Cerebellar nuclear complex (tissue), 1 donor: ENCODE measurements around the gene CFAP20DC.
"Not testable (repeated sequence)": the region's sequence is repeated elsewhere in the genome, so short reads cannot be mapped to it uniquely, and the experiment has no call there.

ENCODE experiments used
- DNase-seq, 2 experiments: peaks; one replicate each; lab custom pipeline; 2025; lab: John Stamatoyannopoulos, UW

CFAP20DC gene

GRCh38 chr3:58743296-58743695, 306.5 kb downstream of the CFAP20DC start:
- no peak for DNase-seq

- no peak for DNase-seq
These were observed 307.6 kb downstream of the CFAP20DC start for GRCh38 chr3:58742239-58742638.

DNA sequence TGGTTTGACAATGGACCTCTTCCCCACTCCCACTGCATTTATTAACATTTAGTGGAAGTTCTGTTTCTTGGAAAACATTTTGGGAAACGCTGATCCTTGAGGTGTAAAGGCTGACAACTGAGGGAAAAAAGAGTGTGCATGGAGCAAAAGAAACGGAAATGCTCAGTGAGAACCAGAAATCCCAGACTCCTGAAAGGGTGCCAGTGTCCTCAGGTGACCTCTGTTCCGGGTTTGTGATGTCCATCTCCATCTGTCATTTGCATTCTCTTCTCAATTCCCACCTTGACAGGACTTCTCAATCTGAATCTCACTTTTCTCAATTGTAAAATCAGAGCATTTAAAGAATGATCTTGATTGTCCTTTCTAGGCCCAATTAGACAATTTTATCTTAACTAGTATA, 312.2 kb downstream of the CFAP20DC start:
- no peak for DNase-seq

DNA sequence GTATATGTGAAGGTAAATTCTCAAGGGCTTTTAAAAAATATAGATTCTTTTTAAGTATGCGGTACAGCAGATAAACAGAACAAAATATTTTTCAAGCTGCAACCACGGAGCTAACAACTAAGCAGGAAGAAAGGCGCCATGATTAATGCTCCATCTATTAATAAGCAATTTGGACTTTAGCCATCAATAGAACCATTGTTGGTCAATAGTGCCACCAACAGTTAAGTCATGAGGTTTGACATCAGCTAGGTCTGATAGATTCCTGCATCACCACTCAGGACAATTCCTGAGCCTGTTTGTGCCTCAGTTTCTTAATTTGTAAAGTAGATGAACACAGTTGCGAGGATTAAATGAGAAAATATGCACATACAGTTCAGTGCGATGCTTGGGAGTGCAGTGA, 318.2 kb downstream of the CFAP20DC start:
- DNase-seq, result no peak

GRCh38 chr3:58728723-58729122, 321.1 kb downstream of the CFAP20DC start:
- no peak for DNase-seq

GRCh38 chr3:58725326-58725853, 324.4 kb downstream of the CFAP20DC start:
- DNase-seq, result no peak

GRCh38 chr3:58724336-58724735, 325.5 kb downstream of the CFAP20DC start:
- no peak for DNase-seq

GRCh38 chr3:58723173-58723572, 326.7 kb downstream of the CFAP20DC start:
- DNase-seq, result no peak

DNA sequence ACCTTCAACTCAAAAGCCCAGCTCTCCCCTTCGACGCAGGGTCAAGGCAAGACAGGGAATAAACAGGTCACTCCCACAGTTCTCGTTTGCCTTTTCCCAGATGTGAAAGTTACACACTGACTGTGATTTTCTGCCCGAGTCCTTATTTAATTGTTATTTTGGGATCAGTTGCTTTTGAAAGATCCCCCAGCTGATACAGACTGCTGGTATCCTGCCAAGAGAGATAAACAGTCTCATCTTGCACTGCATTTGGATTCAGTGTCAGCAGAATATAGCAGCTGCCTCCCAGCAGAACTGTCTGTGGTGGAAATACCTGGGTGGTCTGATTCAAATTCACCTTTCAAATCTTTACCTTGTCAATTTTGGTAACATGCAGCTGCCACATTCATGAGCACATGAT, 327.3 kb downstream of the CFAP20DC start:
- DNase-seq, result no peak

DNA sequence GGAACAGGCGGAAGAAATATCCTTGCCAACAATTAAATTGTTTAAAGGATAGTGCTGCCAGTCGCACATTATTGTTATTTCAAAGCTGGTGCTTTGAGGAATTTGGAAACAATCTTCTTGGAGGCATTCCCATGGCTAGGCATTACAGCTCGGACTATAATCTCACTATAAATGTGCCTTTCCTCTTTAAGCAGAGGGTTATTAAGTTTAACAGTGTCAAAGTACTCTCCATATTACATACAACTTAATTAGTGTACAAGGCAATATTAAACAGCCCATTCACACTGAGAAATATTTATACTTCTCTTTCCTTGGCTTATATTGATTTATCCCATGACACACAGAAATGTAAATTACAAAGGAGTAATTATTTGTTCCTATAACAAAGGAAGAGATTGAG, 329.3 kb downstream of the CFAP20DC start:
- DNase-seq, result no peak

GRCh38 chr3:58719684-58720083, 330.1 kb downstream of the CFAP20DC start:
- no peak for DNase-seq

DNA sequence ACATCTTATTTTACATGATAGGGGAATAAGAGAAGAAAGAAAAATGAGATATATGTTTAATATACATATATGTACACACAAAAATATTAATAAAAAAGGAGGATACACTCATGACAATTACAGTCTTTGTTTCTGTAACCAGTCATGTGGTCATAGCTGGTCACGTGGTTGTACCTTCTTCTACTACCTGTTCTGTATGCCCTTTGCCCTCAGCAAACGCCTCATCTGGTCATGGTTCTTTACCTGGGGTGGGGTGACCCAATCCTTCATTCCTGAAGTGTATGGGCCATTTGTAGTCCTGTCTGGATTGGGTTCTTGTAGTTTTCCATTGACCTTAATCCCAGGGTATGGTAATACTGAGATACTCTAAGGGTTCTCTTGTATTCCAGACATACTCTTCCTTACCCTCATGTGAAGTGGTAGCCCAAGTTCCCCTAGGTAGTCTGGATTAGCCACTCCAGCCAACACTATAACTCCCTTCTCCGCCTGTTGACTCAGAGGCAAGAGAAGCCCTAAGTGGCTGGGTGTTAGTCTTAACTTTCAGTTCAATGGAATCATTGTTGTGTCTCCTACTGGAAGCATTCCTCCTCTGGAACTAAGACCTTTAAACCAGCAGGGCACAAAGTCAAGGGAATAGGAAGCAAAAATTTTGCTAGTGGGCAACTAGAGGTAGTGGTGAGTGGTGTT, 336.0 kb downstream of the CFAP20DC start:
- DNase-seq, result no peak

DNA sequence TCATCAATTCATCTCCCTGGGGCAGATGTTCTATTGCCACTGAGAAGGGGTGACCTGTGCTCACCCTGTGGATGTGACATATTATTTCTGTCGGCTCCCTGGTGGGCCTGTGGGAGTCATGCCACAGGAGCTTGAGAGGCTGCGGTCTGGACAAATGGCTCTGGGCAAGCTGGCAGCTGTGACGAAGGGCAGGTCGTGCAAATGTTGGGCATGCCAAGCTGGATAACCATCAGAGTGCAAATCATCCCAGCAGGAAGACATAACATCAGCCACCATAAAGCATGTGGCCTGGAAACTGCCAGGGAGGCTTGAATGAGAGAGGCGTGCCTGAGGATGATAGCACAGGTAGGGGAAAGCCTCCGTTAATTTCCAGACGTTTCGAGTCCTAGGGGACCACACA, 338.0 kb downstream of the CFAP20DC start:
- no peak for DNase-seq

DNA sequence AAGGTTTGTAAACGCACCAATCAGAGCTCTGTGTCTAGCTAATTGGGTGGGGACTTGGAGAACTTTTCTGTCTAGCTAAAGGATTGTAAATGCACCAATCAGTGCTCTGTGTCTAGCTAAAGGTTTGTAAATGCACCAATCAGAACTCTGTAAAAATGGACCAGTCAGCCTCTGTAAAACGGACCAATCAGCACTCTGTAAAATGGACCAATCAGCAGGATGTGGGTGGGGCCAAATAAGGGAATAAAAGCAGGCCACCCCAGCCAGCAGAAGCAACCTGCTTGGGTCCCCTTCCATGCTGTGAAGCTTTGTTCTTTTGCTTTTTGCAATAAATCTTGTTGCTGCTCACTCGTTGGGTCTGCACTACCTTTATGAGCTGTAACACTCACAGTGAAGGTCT, 340.8 kb downstream of the CFAP20DC start:
- DNase-seq, result not testable (repeated sequence)

DNA sequence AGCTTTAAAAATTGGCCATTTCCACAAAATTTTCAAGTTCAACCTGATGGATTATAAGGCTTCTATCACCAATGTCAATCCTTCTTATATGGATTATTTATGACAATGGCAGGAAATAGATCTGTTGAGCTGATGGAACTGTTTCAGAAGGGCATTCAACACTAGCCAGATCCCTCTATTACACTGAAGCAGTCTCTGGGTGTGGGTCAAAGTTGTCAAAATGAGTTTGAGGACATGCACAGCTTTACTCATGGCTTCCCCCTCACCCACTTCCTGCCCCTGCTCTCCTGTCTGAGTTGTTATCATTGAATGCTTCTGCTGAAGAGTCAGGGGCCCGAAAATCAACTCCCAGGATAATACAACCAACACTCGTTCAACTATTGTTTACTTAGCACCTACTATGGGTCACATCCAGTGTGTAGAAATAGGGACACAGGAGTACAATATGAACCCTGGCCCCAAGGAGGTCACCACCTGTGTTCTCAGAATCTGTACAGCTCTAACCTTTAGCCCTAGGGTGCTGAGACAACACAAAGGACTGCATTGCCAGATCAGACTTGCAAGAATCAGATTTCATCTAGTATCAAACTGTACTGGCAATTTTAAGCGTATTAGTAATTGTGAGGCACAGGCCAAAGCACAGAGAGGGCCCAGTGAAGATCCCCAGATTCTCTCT, 341.6 kb downstream of the CFAP20DC start:
- DNase-seq, result no peak

DNA sequence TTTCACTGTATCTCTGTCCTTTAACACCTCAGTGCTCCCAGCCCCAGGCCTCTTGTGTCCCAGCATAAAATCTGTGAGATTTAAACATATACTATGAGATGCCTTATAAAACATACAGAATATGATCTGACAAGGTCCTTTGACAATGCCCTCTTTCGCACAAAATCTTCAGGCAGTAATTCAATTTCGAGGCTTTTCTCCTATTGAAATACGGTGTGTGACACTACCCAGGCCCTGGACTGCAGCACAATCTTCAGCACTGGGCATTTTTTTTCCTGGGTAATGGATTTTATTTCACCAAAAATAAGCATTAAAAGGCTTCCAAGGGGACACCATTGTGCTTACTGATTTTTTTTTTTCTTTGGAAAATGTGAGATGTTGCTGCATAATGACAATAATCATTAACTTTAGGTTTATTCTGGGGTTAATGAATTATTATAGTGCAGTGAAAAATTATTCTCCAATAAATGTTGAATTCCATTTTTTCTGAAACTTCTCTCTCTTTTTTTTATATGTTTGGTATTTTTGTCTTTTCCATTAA, 342.4 kb downstream of the CFAP20DC start:
- no peak for DNase-seq

- no peak for DNase-seq
These were observed 343.2 kb downstream of the CFAP20DC start for GRCh38 chr3:58706395-58707167.

GRCh38 chr3:58704745-58705144, 345.1 kb downstream of the CFAP20DC start:
- no peak for DNase-seq

DNA sequence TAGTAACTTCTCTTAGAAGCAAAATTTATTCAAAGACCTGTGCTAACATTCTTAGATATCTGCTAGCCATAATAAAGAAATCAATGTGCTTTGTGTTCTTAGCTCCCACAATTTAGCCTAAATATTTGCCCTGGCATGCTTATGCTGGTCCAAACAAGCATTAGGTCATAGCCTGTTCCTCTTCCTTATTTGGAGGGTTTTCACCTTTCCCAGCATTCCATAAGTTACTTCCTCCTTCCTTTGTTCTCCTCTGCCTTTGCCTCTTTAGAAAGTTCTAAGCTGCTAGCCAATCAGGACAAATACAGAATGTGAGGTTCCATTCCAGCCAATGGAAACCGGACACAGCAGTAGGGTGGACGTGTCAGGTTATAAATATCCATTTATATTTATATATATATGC, 345.5 kb downstream of the CFAP20DC start:
- DNase-seq, result not testable (repeated sequence)

DNA sequence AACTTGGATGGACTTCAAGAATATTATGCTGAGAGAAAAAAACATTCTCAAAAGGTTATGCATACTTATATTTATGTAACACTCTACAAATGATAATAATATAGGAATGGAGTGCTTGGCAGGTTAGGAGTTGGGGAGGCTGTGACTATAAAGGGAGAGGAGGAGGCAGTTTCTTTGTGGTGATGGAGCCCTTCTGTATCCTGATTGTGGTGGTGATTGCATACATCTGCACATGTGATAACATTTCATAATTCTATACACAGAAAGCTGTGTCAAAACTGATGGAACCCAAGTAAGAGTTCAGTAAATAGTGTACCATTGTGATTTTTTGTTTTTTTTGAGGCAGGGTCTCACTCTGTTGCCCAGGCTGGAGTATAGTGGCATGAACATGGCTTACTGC, 351.6 kb downstream of the CFAP20DC start:
- no peak for DNase-seq

- no peak for DNase-seq
These were observed 352.3 kb downstream of the CFAP20DC start for GRCh38 chr3:58697561-58697960.

DNA sequence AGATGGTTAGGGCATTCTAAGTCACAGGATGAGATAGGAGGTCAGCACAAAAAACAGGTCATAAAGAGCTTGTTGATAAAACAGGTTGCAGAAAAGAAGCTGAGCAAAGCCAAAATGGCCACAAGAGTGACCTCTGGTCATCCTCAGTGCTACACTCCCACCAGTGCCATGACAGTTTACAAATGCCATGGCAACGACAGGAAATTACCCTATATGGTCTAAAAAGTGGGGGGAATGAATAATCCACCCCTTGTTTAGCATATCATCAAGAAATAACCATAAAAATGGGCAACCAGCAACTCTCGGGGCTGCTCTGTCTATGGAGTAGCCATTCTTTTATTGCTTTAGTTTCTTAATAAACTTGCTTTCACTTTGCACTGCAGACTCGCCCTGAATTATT, 353.0 kb downstream of the CFAP20DC start:
- DNase-seq, result not testable (repeated sequence)
